HepG2 (cell line): ENCODE results near the gene ANKRD22. TPM values are rescaled to one million over a fixed set of nuclear protein-coding genes. Genes with fewer than 3 reads are reported as not detected.

ENCODE experiments used
- ATAC-seq: fragments of 200-7000 bp; cut with Tn5 transposase; 3 replicates; pipeline ENCODE4 v1.9.1; 2020; ENCODE audit warnings: mild to moderate bottlenecking, moderate library complexity
- BruUV-seq: library from RNA; stranded (reverse); fragments of 400-500 nt; replicated peaks from 2 replicates; lab custom pipeline; 2021; lab: Mats Ljungman, UMichigan
- CTCF ChIA-PET: fragments of 300-600 bp; formaldehyde crosslinking; extraction: SDS; loops from one replicate; lab custom pipeline; 2021; ENCODE audit warnings: low total read pairs, inconsistent platforms, low intra/inter-chr PET ratio; lab: Yijun Ruan, JAX
- POLR2A ChIA-PET: fragments of 350-600 bp; sonication (Branson Sonifier 250); formaldehyde crosslinking; loops from one replicate; lab custom pipeline; 2020; ENCODE audit warnings: antibody characterized with exemption, inconsistent platforms; lab: Yijun Ruan, JAX
- DNase-seq: peaks from one replicate; pipeline ENCODE4 v3.0.0-alpha.2; 2015; ENCODE audit warnings: low spot score
- FAIRE-seq: peaks from 3 replicates; lab custom pipeline; 2011; peaks lifted over from hg19 to GRCh38; lab: Jason Lieb, UNC
- H2AFZ ChIP-seq: one replicate; pipeline ENCODE4 v1.6.1; 2011; ENCODE audit warnings: low read length, inconsistent platforms
- H3K27ac ChIP-seq: fragments of 300-600 bp; 3 replicates; pipeline ENCODE4 v1.8.0; 2011; ENCODE audit warnings: mixed run types, mild to moderate bottlenecking, mixed read lengths, low read length, inconsistent platforms; ENCODE audit not compliant: insufficient read depth; ENCODE audit errors: extremely low read length
- H3K27me3 ChIP-seq, 2 experiments: fragments of 200-600 bp in 1 of 2; 2 replicates in 1 of 2; 3 replicates in 1 of 2; pipeline versions ENCODE4 v1.6.0 to v1.8.0; 2011; ENCODE audit warnings: low read length in 2 of 2, mild to moderate bottlenecking in 2 of 2, moderate library complexity in 2 of 2, inconsistent platforms in 1 of 2; ENCODE audit not compliant: insufficient read depth in 2 of 2, control insufficient read depth in 1 of 2
- H3K36me3 ChIP-seq, 2 experiments: fragments of 200-600 bp in 1 of 2; replicated peaks in 1 of 2; 2 replicates in 1 of 2; 3 replicates in 1 of 2; pipeline versions ENCODE4 v1.5.1 to v1.8.0; 2011; ENCODE audit warnings: low read length in 2 of 2, inconsistent platforms in 1 of 2; ENCODE audit not compliant: insufficient read depth in 2 of 2, control insufficient read depth in 1 of 2
- H3K4me1 ChIP-seq: 2 replicates; pipeline ENCODE4 v1.5.1; 2012; ENCODE audit warnings: low read length, inconsistent platforms; ENCODE audit not compliant: insufficient read depth
- H3K4me2 ChIP-seq: 2 replicates; pipeline ENCODE4 v1.6.0; 2011; ENCODE audit warnings: low read depth, low read length, inconsistent platforms
- H3K4me3 ChIP-seq, 3 experiments: fragments of 200-600 bp in 1 of 3; sonication (generic), shearing (Covaris generic) in 1 of 3; replicated peaks in 1 of 3; 2 replicates each; pipeline ENCODE4 v1.5.1; 2011 to 2016; ENCODE audit warnings: low read length in 3 of 3, inconsistent platforms in 2 of 3, low read depth in 2 of 3, mild to moderate bottlenecking in 2 of 3, control low read depth in 1 of 3, mixed read lengths in 1 of 3; ENCODE audit not compliant: insufficient read depth in 1 of 3
- H3K79me2 ChIP-seq: one replicate; pipeline ENCODE4 v1.6.1; 2011; ENCODE audit warnings: low read length, inconsistent platforms; ENCODE audit not compliant: insufficient read depth
- H3K9ac ChIP-seq: 2 replicates; pipeline ENCODE4 v1.6.0; 2011; ENCODE audit warnings: mild to moderate bottlenecking, low read depth, low read length, inconsistent platforms; ENCODE audit not compliant: insufficient read depth
- H3K9me3 ChIP-seq: 2 replicates; pipeline ENCODE4 v1.5.1; 2012; ENCODE audit warnings: mild to moderate bottlenecking, low read length
- H4K20me1 ChIP-seq: 2 replicates; pipeline ENCODE4 v1.6.0; 2011; ENCODE audit warnings: inconsistent platforms, mild to moderate bottlenecking, low read length, moderate library complexity; ENCODE audit not compliant: insufficient read depth
- ARNT ChIP-seq: fragments of 450-650 bp; IDR thresholded peaks from 2 replicates; pipeline ENCODE4 v1.6.1; 2017
- GABPA ChIP-seq, 2 experiments: IDR thresholded peaks; 2 replicates each; pipeline ENCODE4 v1.6.1; 2011 to 2016; ENCODE audit warnings: low read depth in 2 of 2, low read length in 1 of 2, missing biosample characterization in 1 of 2, missing genetic modification characterization in 1 of 2
- HMG20B ChIP-seq: conservative IDR thresholded peaks from 2 replicates; pipeline ENCODE4 v1.6.1; 2016; ENCODE audit warnings: missing genetic modification reagents, missing compliant biosample characterization
- KLF15 ChIP-seq: sonication (generic); formaldehyde crosslinking; IDR thresholded peaks from 2 replicates; pipeline ENCODE4 v1.8.1; 2023; ENCODE audit warnings: borderline replicate concordance, mild to moderate bottlenecking, inconsistent platforms, missing genetic modification reagents, mixed read lengths
- KMT2A ChIP-seq: sonication (generic); formaldehyde crosslinking; IDR thresholded peaks from 2 replicates; pipeline ENCODE4 v1.4.0; 2020; ENCODE audit warnings: missing genetic modification reagents
- SP2 ChIP-seq: sonication (generic); formaldehyde crosslinking; IDR thresholded peaks from 2 replicates; pipeline ENCODE4 v1.5.1; 2020; ENCODE audit warnings: mild to moderate bottlenecking, missing genetic modification reagents
- SRSF4 ChIP-seq: fragments of 200-400 bp; formaldehyde crosslinking; IDR thresholded peaks from one replicate; pipeline ENCODE4 v1.6.1; 2018; ENCODE audit warnings: mild to moderate bottlenecking, low read depth, low read length, moderate library complexity; ENCODE audit not compliant: poor library complexity, severe bottlenecking
- TCF7 ChIP-seq: sonication (generic); IDR thresholded peaks from 2 replicates; pipeline ENCODE4 v1.6.1; 2016; ENCODE audit warnings: antibody characterized with exemption, low read depth
- ZNF256 ChIP-seq: sonication (generic); formaldehyde crosslinking; conservative IDR thresholded peaks from 2 replicates; pipeline ENCODE4 v1.4.0; 2020; ENCODE audit warnings: missing genetic modification reagents
- ZNF296 ChIP-seq: sonication (generic); formaldehyde crosslinking; conservative IDR thresholded peaks from 2 replicates; pipeline ENCODE4 v1.5.0; 2020; ENCODE audit warnings: mild to moderate bottlenecking, missing genetic modification reagents
- ZNF468 ChIP-seq: sonication (generic); formaldehyde crosslinking; IDR thresholded peaks from 2 replicates; pipeline ENCODE4 v1.8.0; 2022; ENCODE audit warnings: mild to moderate bottlenecking, moderate library complexity, missing genetic modification reagents
- ZNF776 ChIP-seq: sonication (generic); formaldehyde crosslinking; IDR thresholded peaks from 2 replicates; pipeline ENCODE4 v1.4.0; 2020; ENCODE audit warnings: mild to moderate bottlenecking, missing genetic modification reagents
- WGBS: methylation state at CpG from one replicate; pipeline ENCODE4 v1.1.6; 2017; ENCODE audit warnings: low lambda C conversion rate; 5-methylcytosine and 5-hydroxymethylcytosine counted together
- in situ Hi-C: cut with HindIII; loops from 2 replicates; pipeline ENCODE4 v1.10.0; 2017; ENCODE audit warnings: low pct_unique_long_range_greater_than_20kb; ENCODE audit not compliant: extremely low pct_ligation_motif_present
- intact Hi-C: fragments of 100-400 bp; cut with micrococcal nuclease; formaldehyde crosslinking; loops from one replicate; pipeline ENCODE4 v1.10.0; 2022; ENCODE audit not compliant: unreplicated experiment
- polyA plus RNA-seq, 8 experiments: library from polyadenylated mRNA; depleted of rRNA in 3 of 8; stranded (reverse) in 7 of 8; unstranded in 1 of 8; fragments of >200 nt; fragmentation: Illumina TruSeq in 4 of 8; extraction: Trizol in 4 of 8; gene quantifications; 2 replicates each; pipeline versions ENCODE4 v1.2.1 to v1.2.3, GENCODE V29; 2011 to 2016; ENCODE audit warnings: low read depth in 4 of 8, missing spikeins in 1 of 8, mixed read lengths in 1 of 8; ENCODE audit not compliant: insufficient read depth in 1 of 8
- total RNA-seq, 5 experiments: library from RNA; depleted of rRNA; stranded (reverse); fragments of >200 nt; fragmentation: Illumina TruSeq; extraction: Trizol; gene quantifications; 2 replicates each; pipeline ENCODE4 v1.2.3, GENCODE V29; 2016; ENCODE audit warnings: low read depth in 1 of 5
- TF ChIP-seq, protein P1 (sequence below): sonication (generic); formaldehyde crosslinking; IDR thresholded peaks from 2 replicates; pipeline ENCODE4 v1.4.0; 2020; ENCODE audit warnings: mild to moderate bottlenecking, missing genetic modification reagents
- TF ChIP-seq, protein P2 (sequence below): sonication (generic); formaldehyde crosslinking; IDR thresholded peaks from 2 replicates; pipeline ENCODE4 v1.9.0; 2021; ENCODE audit warnings: missing genetic modification reagents, mild to moderate bottlenecking, borderline replicate concordance
- TF ChIP-seq, protein P3 (sequence below): sonication (generic); formaldehyde crosslinking; IDR thresholded peaks from 2 replicates; pipeline ENCODE4 v1.5.1; 2020; ENCODE audit warnings: missing genetic modification reagents, mild to moderate bottlenecking, borderline replicate concordance
- TF ChIP-seq, protein P4 (sequence below): sonication (generic); formaldehyde crosslinking; conservative IDR thresholded peaks from 2 replicates; pipeline ENCODE4 v1.4.0; 2020; ENCODE audit warnings: missing genetic modification reagents

The ANKRD22 gene
- total and polyA plus RNA-seq, 2 of the 13 experiments (the other 11 are each of a cell fraction or from before 2014, with no cell fraction given) = not detected

DNA sequence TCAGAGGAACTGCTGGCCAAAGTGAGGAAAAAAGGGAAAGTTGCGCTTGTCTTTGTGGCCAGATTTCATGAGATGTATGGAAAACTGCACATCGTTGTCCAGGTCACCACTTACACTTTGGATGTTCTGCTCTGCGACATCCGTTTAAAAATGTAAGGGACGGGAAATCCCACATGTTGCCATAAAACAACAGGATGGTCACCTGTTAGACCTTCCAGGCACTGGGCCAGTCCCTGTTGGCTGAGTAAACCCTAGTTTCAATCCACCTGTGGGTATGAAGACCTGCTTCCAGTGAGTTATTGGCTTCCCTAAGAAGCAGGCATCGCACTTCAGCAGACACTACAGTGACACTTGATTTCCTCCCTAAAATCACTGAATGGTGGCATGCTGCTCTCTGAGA lies 25.7 kb upstream of the ANKRD22 start:
- intact Hi-C loops = no loop called here
- Histone ChIP-seq H4K20me1 (no peaks in the 10 kb centered on the region), H3K79me2 (no peaks in the 10 kb centered on the region), H3K9me3 (no peaks in the 10 kb centered on the region), H3K9ac (no peak overlapping the region), H3K36me3 (no peaks in the 10 kb centered on the region), H3K4me1 (peaks cover 20% of the 10 kb centered on the region), H2AFZ (no peak overlapping the region), H3K4me3 (no peak overlapping the region), H3K27me3 (peaks cover 0 to 15% of the 10 kb centered on the region in 2 experiments; a peak in 2 of 5 replicates), H3K27ac (no peak overlapping the region), H3K4me2 (no peak overlapping the region)
- TF ChIP-seq GABPA (IDR thresholded peaks at IDR 0.05; ENCODE audit: low read depth, low read length) = no peak
- TF ChIP-seq GABPA (CRISPR knock-in tag; IDR thresholded peaks at IDR 0.05; ENCODE audit: low read depth) = no peak
- TF ChIP-seq, protein P1, sequence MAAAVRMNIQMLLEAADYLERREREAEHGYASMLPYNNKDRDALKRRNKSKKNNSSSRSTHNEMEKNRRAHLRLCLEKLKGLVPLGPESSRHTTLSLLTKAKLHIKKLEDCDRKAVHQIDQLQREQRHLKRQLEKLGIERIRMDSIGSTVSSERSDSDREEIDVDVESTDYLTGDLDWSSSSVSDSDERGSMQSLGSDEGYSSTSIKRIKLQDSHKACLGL = no peak
- TF ChIP-seq SP2 (CRISPR knock-in tag) = no peak
- no peak for TF ChIP-seq KLF15 (CRISPR knock-in tag)
- TF ChIP-seq ZNF296 (CRISPR knock-in tag) = no peak
- TF ChIP-seq KMT2A = no peak
- no peak for TF ChIP-seq ARNT
- no peak for TF ChIP-seq ZNF468
- no peak for TF ChIP-seq HMG20B
- TF ChIP-seq, protein P2, sequence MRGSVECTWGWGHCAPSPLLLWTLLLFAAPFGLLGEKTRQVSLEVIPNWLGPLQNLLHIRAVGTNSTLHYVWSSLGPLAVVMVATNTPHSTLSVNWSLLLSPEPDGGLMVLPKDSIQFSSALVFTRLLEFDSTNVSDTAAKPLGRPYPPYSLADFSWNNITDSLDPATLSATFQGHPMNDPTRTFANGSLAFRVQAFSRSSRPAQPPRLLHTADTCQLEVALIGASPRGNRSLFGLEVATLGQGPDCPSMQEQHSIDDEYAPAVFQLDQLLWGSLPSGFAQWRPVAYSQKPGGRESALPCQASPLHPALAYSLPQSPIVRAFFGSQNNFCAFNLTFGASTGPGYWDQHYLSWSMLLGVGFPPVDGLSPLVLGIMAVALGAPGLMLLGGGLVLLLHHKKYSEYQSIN (CRISPR knock-in tag) = no peak
- no peak for TF ChIP-seq ZNF776
- TF ChIP-seq SRSF4 = no peak
- no peak for TF ChIP-seq ZNF256 (CRISPR knock-in tag)
- TF ChIP-seq, protein P3, sequence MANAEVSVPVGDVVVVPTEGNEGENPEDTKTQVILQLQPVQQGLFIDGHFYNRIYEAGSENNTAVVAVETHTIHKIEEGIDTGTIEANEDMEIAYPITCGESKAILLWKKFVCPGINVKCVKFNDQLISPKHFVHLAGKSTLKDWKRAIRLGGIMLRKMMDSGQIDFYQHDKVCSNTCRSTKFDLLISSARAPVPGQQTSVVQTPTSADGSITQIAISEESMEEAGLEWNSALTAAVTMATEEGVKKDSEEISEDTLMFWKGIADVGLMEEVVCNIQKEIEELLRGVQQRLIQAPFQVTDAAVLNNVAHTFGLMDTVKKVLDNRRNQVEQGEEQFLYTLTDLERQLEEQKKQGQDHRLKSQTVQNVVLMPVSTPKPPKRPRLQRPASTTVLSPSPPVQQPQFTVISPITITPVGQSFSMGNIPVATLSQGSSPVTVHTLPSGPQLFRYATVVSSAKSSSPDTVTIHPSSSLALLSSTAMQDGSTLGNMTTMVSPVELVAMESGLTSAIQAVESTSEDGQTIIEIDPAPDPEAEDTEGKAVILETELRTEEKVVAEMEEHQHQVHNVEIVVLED (CRISPR knock-in tag) = no peak
- no peak for TF ChIP-seq TCF7
- TF ChIP-seq, protein P4, sequence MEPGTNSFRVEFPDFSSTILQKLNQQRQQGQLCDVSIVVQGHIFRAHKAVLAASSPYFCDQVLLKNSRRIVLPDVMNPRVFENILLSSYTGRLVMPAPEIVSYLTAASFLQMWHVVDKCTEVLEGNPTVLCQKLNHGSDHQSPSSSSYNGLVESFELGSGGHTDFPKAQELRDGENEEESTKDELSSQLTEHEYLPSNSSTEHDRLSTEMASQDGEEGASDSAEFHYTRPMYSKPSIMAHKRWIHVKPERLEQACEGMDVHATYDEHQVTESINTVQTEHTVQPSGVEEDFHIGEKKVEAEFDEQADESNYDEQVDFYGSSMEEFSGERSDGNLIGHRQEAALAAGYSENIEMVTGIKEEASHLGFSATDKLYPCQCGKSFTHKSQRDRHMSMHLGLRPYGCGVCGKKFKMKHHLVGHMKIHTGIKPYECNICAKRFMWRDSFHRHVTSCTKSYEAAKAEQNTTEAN (CRISPR knock-in tag) = no peak
- POLR2A ChIA-PET = no interaction called here
- 68% methylated on average over 4 of the region's 6 CpGs for WGBS
- no TSS peak for BruUV-seq
- ATAC-seq = no peak
- CTCF ChIA-PET = no interaction called here
- no peak for DNase-seq
- in situ Hi-C loops = no loop called here
- no peak for FAIRE-seq
